GM19240 (cell line): ENCODE measurements around the gene LSS.
"Not testable (repeated sequence)": the region's sequence is repeated elsewhere in the genome, so short reads cannot be mapped to it uniquely, and the experiment has no call there.

Source experiments
- DNase-seq: peaks from one replicate; pipeline ENCODE4 v3.0.0; 2011; ENCODE audit warnings: low spot score; ENCODE audit not compliant: insufficient read length

The LSS gene

DNA sequence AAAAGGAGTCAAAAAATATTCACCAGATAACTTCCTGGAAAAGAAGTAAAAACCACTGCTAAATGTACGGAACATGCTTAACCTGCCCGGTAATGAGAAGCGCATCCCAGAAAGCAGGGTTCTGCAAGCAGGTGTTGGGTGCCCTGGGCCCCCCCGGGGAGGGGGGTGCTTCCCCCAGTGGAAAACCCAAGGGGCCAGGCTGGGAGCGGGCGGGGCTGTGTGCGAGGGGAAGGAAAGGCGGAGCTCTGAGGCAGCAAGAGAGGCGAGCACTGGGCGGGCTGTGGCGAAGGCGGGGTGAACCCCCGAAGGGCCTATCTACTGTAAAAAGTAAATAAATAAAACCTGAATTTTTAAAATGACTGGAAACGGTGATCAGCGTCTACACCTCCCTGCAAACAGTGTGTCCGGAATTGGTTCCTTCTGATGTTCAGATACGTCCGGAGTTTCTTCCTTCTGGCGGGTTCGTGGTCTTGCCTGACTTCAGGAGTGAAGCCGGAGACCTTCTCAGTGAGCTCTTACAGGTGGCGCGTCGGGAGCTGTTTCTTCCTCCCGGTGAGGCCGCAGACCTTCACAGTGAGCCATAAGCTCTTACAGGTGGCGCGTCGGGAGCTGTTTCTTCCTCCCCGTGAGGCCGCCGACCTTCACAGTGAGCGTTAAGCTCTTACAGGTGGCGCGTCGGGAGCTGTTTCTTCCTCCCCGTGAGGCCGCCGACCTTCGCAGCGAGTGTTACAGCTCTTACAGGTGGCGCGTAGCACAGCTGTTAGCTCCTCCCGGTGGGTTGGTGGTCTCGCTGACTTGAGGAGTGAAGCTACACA, 86.6 kb downstream of the LSS start:
- no peak for DNase-seq

- DNase-seq, result not testable (repeated sequence)
Measured at GRCh38 chr21:46140352-46141003, 88.1 kb downstream of the LSS start.

DNA sequence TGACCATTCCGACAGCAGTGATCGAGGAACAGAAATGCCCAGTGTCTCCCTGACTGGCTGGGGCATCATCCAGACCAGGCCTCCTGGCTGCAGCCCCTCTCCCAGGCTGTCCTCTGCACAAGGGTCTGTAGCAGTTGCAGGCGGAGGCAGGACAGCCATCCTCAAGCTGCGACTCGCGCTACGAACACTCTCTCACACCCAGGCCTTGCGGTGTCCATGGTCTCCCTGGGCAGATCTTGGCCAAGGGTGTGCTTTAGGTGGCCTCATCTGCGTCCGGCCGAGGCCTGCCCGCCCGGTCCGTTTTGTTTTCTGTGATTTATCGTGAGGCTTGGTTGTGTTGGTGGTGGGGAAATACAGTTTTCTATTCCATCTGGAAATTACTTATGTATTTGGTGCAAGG, 88.9 kb downstream of the LSS start:
- DNase-seq, result no peak

- no peak for DNase-seq
Measured at GRCh38 chr21:46138383-46138970, 90.1 kb downstream of the LSS start.
